LNCaP clone FGC (cell line): ENCODE data around the gene PSD.

ENCODE experiments used
- DNase-seq: peaks from one replicate; pipeline ENCODE4 v3.0.0-alpha.2; 2011; ENCODE audit warnings: low read depth
- H3K4me3 ChIP-seq: 2 replicates; pipeline ENCODE4 v1.5.1; 2011; ENCODE audit warnings: mild to moderate bottlenecking, low read depth, low read length, control low read depth
- TF ChIP-seq, protein P1 (sequence below): IDR thresholded peaks from 2 replicates; pipeline ENCODE4 v1.5.1; 2012; ENCODE audit warnings: mild to moderate bottlenecking; ENCODE audit not compliant: control insufficient read depth, insufficient read depth; ENCODE audit errors: extremely low read depth

Gene PSD

DNA sequence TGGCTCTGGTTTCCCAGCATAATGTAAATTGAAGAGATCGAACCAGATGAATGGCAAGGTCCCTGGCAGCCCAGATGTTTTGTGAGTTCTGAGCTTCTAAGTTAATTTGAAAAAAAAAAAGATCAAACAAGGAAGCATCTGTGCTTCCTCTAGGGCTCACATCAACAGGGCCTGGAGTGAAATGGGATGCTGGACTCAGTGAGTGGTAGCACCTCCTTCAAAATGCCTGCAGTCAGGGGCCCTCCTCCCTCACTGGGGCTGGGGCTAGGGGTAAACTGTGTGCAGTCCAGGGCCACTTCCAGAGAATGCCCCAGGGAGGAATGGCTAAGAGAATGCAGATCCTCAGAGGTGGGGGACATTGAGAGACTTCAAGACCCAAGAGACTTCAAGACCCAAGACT, 19.8 kb upstream of the PSD start:
- no peak overlapping the region for H3K4me3 ChIP-seq
- DNase-seq = no peak
- TF ChIP-seq, protein P1, sequence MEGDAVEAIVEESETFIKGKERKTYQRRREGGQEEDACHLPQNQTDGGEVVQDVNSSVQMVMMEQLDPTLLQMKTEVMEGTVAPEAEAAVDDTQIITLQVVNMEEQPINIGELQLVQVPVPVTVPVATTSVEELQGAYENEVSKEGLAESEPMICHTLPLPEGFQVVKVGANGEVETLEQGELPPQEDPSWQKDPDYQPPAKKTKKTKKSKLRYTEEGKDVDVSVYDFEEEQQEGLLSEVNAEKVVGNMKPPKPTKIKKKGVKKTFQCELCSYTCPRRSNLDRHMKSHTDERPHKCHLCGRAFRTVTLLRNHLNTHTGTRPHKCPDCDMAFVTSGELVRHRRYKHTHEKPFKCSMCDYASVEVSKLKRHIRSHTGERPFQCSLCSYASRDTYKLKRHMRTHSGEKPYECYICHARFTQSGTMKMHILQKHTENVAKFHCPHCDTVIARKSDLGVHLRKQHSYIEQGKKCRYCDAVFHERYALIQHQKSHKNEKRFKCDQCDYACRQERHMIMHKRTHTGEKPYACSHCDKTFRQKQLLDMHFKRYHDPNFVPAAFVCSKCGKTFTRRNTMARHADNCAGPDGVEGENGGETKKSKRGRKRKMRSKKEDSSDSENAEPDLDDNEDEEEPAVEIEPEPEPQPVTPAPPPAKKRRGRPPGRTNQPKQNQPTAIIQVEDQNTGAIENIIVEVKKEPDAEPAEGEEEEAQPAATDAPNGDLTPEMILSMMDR = no peak

DNA sequence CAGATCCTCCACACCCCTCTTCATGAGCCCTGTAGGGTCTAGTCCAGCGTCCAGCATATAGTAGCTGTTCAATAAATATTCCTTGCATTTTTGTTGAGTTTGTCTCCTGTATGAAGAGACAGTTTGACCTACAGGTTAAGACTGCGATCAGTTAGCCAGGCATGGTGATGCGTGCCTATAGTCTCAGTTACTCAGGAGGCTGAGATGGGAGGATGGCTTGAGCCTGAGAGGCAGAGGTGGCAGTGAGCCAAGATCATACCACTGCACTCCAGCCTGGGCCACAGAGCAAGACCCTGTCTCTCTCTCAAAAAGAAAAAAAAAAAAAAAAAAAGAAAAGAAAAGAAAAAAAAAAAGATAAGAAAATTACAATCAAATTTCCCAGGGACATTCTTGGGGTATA, 18.9 kb upstream of the PSD start:
- no peak overlapping the region for H3K4me3 ChIP-seq
- TF ChIP-seq, protein P1 = no peak
- DNase-seq = no peak

DNA sequence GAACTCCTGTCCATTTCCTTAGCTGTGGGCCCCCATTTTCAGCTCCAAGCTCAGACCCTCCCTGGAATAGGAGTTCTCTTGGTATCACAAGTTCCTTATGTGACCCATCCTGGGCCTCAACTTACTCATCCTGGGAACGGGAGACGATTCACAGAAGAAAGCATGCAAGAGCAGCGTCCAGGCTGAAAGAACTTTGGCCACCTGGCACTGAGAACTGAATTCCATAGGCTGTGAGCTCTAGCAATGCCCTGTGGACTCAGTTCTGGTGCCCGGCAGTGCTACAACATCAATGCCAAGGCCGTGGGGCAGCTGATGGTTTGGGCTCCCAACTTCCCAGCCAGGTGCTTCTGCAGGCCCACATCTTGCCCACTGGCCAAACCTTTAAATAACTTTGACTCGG, 17.7 kb upstream of the PSD start:
- TF ChIP-seq, protein P1 = no peak
- H3K4me3 ChIP-seq = no peak overlapping the region

DNA sequence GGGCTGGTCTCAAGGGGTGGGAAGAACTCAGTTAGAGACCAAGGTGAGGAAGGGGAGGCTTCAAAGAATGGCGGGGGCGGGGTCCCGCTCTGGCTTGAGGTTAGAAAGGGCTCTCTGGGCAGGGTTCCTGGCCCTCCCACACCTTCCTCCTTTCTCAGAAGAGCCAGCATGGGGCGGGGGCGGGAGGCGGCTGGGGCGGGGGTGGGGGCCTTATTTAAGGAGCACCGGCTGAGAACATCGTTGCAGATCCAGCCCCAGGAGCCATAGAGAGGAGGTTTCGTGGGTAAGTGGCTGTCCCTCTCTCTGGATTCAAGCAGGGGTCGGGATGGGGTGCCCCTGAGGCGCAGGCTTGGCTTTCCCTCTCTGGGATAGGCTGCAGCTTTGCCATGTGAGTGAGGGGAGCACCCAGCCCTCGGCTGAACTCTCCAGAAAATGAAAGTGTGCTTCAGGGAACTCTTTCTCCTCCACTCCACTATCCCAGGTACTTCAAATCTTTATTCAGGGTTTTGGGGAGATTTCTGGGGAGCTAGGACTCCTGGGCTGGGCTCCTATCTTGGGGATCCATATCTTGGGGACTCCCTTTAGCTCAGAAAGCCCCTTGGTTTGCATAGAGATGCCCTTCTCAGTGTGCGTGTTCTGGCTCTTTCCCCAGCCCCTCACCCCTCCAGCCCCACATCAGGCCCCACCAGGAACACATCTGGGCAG, 17.1 kb upstream of the PSD start:
- DNase-seq = no peak
- no peak overlapping the region for H3K4me3 ChIP-seq
- TF ChIP-seq, protein P1 = no peak

More for the DNA sequence above, 17.7 kb upstream of the PSD start:
- no peak for DNase-seq

DNA sequence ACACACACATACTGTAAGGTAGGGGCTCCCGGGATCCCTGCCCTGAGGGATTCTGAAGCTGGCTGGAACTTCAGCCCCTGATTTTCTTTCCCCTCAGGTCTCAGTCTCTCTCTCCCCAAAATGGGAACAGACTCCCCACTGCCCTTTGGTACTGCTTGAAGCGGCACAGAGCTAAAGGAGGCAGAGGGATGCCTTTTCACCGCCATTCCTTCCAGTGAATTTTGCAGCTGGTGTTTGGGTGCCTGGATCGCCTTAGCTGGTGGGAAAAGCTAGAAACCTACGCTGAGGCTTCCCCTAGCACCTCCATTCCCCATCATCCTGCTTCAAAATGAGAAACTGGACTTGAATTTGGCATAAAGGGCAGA, 16.5 kb upstream of the PSD start:
- H3K4me3 ChIP-seq = no peak overlapping the region

DNA sequence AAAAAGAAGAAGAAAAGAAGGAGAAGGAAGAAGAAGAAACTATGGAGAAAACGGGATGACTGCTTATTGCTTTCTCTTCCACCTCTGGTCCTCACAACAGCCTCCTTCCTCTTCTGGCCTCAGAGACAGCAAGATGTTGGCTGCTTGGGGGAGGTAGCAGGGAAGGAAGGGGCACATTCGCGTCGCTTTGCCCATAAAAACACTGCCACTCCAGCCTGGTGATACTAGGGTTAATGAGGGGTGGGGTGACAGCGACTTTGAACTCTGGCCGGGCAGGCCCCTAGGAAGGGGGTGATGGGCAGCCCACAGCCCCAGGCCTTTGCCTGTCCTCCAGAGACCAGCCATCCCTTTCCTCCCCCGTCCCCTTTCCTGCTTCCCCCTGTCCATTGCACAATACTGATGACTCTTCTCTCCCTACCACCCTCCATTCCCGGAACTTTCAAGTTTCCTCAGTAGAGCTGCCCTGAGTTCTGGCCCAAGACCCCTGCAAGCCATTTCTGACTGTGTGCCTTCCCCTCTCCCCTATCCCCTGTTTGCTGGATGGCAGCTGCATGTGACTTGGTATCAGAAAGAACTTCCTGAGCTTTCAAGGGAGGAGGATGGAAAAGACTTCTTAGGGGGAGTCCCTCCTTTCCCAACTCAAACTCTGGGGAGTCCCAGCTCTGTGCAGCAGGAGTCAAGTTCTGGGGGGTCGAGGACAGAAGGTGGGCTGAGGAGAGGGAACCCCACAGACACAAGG, 16.0 kb upstream of the PSD start:
- no peak for DNase-seq
- TF ChIP-seq, protein P1 = no peak
- H3K4me3 ChIP-seq = no peak overlapping the region

More for the DNA sequence above, 16.5 kb upstream of the PSD start:
- TF ChIP-seq, protein P1 = no peak
- no peak for DNase-seq

DNA sequence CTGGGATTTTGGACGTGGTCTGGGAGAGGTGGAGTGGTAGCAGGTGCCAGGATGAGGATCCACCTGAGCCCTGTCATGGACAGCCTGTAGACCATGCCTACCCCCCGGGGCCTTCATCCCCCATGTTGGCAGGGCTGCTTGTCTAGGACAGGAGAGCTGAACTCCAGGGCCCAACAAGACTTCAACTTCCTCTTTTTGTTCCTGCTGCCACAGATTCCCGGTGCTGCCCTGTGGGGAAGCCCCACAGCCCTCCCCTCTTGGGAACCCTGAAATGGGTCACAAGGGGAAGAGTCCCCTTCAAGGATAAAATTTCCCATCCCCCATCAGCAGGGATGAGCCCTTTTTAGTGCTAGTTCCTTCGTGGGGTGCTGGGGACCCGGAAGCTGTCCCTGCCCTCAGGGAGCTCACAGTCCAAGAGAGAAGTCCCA, 15.0 kb upstream of the PSD start:
- TF ChIP-seq, protein P1 = no peak
- DNase-seq = no peak
- H3K4me3 ChIP-seq = no peak overlapping the region
